Epidermal melanocyte (primary cell): ENCODE results near the gene SFPQ.
"Not testable (repeated sequence)": the region's sequence is repeated elsewhere in the genome, so short reads cannot be mapped to it uniquely, and the experiment has no call there.

Experiments
- DNase-seq: peaks from one replicate; pipeline ENCODE4 v3.0.0; 2011; ENCODE audit warnings: low spot score; ENCODE audit not compliant: insufficient read length

The SFPQ gene

GRCh38 chr1:35187816-35188342 is 5.1 kb downstream of the SFPQ start:
- no peak for DNase-seq

GRCh38 chr1:35186239-35186638 is 6.7 kb downstream of the SFPQ start:
- DNase-seq: no peak

DNA sequence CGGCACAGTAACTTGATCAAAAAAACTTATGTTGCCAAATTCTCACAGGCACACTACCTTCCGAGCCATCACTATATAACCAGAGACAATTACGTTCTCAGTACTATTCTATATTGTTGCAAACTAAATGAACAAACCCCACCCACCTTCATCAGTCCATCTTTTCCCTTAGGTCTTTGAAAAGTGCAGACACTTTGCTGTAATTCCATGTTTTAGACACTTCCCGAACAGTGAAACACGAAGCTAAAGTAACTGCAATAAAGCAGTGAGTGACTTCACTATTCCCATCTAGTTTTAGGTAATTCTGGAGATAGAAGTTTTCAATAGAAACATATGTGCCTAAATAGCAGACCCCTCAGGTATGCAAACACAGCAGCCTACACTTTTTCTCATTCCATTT is 7.7 kb downstream of the SFPQ start:
- no peak for DNase-seq

DNA sequence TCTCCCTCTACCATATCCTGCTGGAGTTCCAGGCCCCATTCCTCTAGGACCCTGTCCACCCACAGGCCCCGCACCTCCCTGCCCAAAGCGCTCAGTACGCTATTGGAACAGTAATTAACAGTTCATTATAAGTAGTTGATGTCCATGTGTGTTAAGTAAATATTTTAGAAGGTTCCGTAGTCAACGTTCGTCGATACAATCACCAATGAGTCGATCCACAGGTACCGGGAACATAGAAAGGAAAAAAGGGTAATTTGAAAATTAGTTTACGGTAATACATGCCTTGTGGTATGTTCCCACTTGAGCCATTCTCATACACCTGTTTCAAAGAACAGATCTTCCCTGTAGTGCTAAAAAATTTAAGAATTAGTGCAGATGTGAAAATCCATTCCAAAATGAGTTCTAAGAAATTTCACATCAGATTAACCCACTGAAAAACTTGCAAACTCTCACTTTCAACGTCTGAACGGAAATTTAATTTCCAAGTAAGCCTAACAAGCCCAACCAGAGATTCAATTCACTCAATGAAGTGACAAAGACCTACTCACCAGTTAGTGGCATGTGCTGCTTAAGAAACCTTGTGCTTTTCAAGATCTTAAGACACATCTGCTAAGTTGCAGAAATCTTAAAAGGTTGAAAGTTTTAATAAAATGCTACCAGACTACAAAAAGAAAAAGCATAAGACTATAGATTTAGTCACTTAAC is 8.3 kb downstream of the SFPQ start:
- DNase-seq: no peak

DNA sequence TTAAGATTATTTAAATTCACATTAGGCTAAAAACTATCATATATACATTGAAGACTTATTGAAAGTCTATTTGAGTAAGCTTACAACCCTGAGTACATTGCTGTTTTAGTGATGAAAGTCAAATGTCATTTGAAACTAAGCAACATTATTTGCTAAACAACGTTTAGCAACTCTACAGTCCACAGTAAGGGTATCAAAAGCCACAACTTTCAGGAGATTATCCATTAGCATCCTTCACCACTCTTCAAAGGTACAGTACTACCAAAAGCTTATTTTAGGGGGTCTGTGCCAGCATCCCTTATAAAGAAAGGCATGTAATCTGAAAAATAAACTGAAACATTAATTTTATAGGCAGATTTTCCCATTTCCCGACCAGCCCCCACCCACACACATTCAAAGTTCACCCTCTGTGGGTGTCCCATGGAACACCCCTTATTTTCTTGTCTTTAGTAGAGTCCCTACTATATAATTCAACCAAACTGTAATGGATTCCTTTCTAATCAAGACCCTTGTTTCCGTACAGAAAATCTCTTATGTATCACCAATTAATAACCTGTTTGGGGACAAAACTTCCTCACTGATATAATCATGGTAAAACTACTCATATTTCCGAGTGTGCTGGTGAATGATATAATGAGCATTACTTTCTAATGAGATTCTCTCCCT is 11.0 kb downstream of the SFPQ start:
- DNase-seq: no peak

- no peak for DNase-seq
Observed at GRCh38 chr1:35180776-35181374, 12.1 kb downstream of the SFPQ start.

DNA sequence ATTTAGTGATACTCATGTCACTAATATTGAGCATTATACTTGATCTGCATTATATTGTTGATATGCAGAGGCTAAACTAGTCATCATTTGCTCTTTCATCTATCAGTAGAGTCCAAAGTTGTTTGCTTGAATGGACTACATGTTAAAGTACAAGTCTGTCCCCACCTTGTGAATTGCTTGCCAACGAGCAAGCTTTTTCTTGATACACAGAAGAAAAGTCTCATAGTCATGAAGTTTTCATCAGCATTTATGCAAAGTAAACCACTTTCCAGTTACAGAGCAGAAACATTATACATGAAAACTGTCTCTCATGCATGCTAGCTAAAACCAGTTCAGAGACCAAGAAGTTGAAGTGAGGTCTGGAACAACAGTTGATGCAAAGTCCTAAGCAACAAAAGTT is 13.0 kb downstream of the SFPQ start:
- DNase-seq: no peak

DNA sequence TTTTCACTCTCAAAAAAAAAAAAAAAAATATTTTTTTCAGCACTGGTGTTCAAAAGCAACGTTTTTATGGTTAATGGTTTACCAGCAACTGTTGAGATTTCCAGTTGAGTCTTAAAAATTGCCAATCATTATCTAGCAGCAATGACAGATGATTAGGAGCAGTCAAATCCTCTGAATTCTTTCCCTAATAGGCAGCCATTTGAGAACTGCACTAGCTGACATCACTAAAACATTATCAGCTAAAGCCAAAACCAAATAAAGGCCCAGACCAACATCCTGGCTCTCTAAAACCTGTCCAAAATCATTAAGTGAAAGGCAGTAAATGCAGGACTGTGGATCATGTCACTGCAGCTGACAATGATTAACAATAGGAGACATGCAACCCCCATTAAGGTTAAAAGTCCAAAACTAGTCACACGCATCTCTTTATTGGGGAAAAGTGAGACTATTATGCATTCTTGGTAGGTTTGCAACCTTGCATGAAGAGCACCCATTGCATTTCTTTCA is 14.0 kb downstream of the SFPQ start:
- no peak for DNase-seq

- DNase-seq: no peak
Observed at GRCh38 chr1:35178295-35178695, 14.7 kb downstream of the SFPQ start.

DNA sequence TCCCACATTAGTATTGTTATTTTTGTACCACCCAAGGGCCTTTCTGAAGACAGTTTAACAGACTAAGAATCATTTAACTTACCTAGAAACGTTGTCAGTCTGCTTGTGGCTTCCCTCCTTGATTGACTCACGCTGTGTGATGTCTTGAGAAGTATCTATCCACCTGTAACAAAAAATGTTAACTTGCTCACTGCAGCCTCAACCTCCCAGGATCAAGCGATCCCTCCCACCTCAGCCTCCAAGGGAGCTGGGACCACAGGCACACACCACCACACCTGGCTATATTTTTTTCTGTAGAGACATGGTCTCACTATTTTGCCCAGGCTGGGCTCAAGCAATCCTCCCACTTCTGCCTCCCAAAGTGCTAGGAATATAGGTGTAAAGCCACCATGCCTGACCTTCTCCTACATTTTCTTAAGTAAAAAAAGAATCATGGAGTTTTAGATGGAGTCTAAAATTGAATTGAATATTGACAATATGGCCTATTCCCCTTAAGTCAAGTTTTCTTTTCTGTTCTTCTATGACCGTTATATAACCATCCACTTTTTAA is 15.6 kb downstream of the SFPQ start:
- DNase-seq: no peak

DNA sequence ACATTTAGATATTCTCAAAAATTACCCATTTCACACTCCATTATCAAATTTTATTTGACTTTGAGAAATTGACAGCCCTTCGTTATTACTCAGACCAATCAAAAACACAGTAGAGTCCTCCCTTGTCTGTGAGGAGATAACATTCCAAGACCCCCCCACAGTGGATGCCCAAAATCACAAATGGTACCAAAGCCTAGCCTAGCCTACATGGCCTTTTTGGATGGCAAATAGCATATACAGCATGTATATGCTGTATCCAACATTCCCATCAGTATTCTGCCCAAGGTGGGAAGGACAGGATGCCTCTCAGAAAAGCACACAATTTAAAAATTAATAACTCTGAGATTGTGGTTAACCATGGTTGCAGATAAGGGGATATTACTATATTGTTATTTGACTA is 17.3 kb downstream of the SFPQ start:
- no peak for DNase-seq

DNA sequence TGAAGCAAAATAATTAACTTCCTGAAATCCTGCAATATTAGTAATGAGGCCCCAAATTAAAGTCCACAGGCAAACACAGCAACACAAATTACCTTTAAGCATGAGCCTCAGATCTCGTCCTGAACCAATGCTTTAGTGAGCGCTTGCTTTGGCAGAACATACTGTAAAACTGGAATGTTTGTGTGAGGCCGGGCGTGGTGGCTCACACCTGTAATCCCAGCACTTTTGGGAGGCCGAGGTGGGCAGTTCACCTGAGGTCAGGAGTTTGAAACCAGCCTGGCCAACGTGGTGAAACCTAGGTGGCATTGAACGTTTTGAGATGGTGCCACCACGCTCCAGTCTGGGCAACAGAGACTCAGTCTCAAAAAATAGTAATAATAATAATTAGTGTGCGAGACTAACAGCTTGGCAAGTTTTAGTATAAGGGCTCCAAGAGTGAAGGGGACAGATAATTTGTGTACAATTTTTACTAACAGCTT is 17.8 kb downstream of the SFPQ start:
- no peak for DNase-seq

GRCh38 chr1:35173909-35174540 is 18.9 kb downstream of the SFPQ start:
- DNase-seq: no peak

GRCh38 chr1:35173491-35173890 is 19.5 kb downstream of the SFPQ start:
- DNase-seq: no peak

- no peak for DNase-seq
Observed at GRCh38 chr1:35172022-35172421, 20.9 kb downstream of the SFPQ start.

DNA sequence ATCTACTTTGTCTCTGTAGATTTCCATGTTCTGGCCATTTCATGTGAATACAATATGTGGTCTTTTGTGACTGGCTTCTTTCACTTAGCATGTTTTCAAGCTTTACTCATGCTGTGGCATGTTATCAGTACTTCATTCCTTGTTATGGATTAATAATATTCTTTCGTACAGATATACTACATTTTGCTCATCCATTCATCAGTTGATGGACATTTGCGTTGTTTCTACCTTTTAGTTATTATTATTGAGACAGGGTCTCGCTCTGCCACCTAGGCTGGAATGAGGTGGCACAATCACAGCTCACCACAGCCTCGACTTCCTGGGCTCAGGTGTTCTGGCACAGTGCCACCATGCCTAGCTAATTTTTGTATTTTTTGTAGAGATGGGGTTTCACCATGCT is 21.4 kb downstream of the SFPQ start:
- no peak for DNase-seq

DNA sequence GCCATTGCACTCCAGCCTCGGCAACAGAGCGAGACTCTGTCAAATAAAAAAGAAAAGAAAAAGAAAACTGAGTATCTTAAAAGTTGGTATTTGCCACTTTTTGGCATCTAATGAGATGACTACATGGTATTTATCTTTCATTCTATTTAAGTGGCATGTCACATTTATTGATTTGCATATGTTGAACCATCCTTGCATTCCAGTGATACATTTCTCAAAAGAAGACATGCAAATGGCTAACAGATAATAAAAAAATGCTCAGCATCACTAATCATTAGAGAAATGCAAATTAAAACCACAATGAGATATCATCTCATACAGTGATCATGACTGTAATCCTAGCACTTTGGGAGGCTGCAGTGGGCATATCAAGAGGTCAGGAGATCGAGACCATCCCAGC is 28.1 kb downstream of the SFPQ start:
- DNase-seq: no peak

- DNase-seq: no peak
Observed at GRCh38 chr1:35151220-35151619, 41.7 kb downstream of the SFPQ start.

GRCh38 chr1:35145892-35146549 is 46.9 kb downstream of the SFPQ start:
- not testable (repeated sequence) for DNase-seq

GRCh38 chr1:35143737-35144508 is 49.0 kb downstream of the SFPQ start:
- no peak for DNase-seq
